Liver (tissue), 9 donors: Measurements from ENCODE around the gene TEX12. TPM values are rescaled to one million over a fixed set of nuclear protein-coding genes. Genes with fewer than 3 reads are reported as not detected.

Experiments
- DNase-seq: peaks from one replicate; pipeline ENCODE4 v3.0.0-alpha.2; 2017; ENCODE audit warnings: low spot score
- H3K27ac ChIP-seq, 2 donors: one replicate each; pipeline ENCODE4 v1.7.0; 2013; ENCODE audit warnings: inconsistent platforms in 2 of 2, low read length in 2 of 2, control low read depth in 1 of 2, low read depth in 1 of 2, mild to moderate bottlenecking in 1 of 2
- H3K27me3 ChIP-seq, 4 donors: one replicate each; pipeline versions ENCODE4 v1.6.1 to v1.7.0; 2013; ENCODE audit warnings: low read length in 3 of 4, inconsistent platforms in 1 of 4, mild to moderate bottlenecking in 1 of 4, moderate library complexity in 1 of 4; ENCODE audit not compliant: control insufficient read depth in 4 of 4, insufficient read depth in 4 of 4
- H3K36me3 ChIP-seq, 4 donors: one replicate each; pipeline versions ENCODE4 v1.6.1 to v1.7.0; 2013; ENCODE audit warnings: low read length in 3 of 4, mild to moderate bottlenecking in 3 of 4, low read depth in 1 of 4, moderate library complexity in 1 of 4; ENCODE audit not compliant: control insufficient read depth in 4 of 4, insufficient read depth in 3 of 4
- H3K4me1 ChIP-seq, 4 donors: one replicate each; pipeline versions ENCODE4 v1.6.1 to v1.7.0; 2013; ENCODE audit warnings: low read length in 3 of 4, mild to moderate bottlenecking in 3 of 4, moderate library complexity in 1 of 4; ENCODE audit not compliant: control insufficient read depth in 4 of 4, insufficient read depth in 4 of 4
- H3K4me3 ChIP-seq, 3 donors: one replicate each; pipeline versions ENCODE4 v1.6.1 to v1.7.0; 2013; ENCODE audit warnings: low read length in 3 of 3, control low read depth in 1 of 3, low read depth in 1 of 3, mild to moderate bottlenecking in 1 of 3
- H3K9ac ChIP-seq, 2 donors: one replicate each; pipeline ENCODE4 v1.7.0; 2013; ENCODE audit warnings: low read length in 2 of 2, mild to moderate bottlenecking in 2 of 2, moderate library complexity in 2 of 2, control low read depth in 1 of 2, low read depth in 1 of 2
- H3K9me3 ChIP-seq, 4 donors: one replicate each; pipeline versions ENCODE4 v1.6.1 to v1.7.0; 2013; ENCODE audit warnings: low read length in 3 of 4; ENCODE audit not compliant: control insufficient read depth in 4 of 4
- EGR1 ChIP-seq, 2 donors: IDR thresholded peaks; 2 replicates each; pipeline ENCODE4 v1.6.1; 2016 to 2018; ENCODE audit warnings: antibody characterized with exemption in 2 of 2, low read depth in 2 of 2
- FOXA1 ChIP-seq: IDR thresholded peaks from 2 replicates; pipeline ENCODE4 v1.6.1; 2016; ENCODE audit warnings: antibody characterized with exemption
- FOXA2 ChIP-seq: IDR thresholded peaks from 2 replicates; pipeline ENCODE4 v1.6.1; 2016; ENCODE audit warnings: antibody characterized with exemption
- GABPA ChIP-seq, 2 donors: IDR thresholded peaks in 1 of 2; conservative IDR thresholded peaks in 1 of 2; 2 replicates each; pipeline ENCODE4 v1.6.1; 2016; ENCODE audit warnings: antibody characterized with exemption in 2 of 2, mild to moderate bottlenecking in 1 of 2, moderate library complexity in 1 of 2
- HNF4A ChIP-seq, 2 donors: conservative IDR thresholded peaks; 2 replicates each; pipeline ENCODE4 v1.6.1; 2016; ENCODE audit warnings: antibody characterized with exemption in 2 of 2, mild to moderate bottlenecking in 2 of 2
- HNF4G ChIP-seq: IDR thresholded peaks from 2 replicates; pipeline ENCODE4 v1.6.1; 2016; ENCODE audit warnings: antibody characterized with exemption
- JUND ChIP-seq, 2 donors: IDR thresholded peaks; 2 replicates each; pipeline ENCODE4 v1.6.1; 2016; ENCODE audit warnings: antibody characterized with exemption in 2 of 2
- NR2F2 ChIP-seq: IDR thresholded peaks from 2 replicates; pipeline ENCODE4 v1.6.1; 2016; ENCODE audit warnings: antibody characterized with exemption
- RAD21 ChIP-seq, 2 donors: IDR thresholded peaks; 2 replicates each; pipeline ENCODE4 v1.6.1; 2016; ENCODE audit warnings: antibody characterized with exemption in 2 of 2, mild to moderate bottlenecking in 2 of 2
- RXRA ChIP-seq, 2 donors: IDR thresholded peaks; 2 replicates each; pipeline ENCODE4 v1.6.1; 2017 to 2018; ENCODE audit warnings: antibody characterized with exemption in 2 of 2, mild to moderate bottlenecking in 1 of 2
- SP1 ChIP-seq: IDR thresholded peaks from 2 replicates; pipeline ENCODE4 v1.6.1; 2018; ENCODE audit warnings: antibody characterized with exemption, mild to moderate bottlenecking
- TAF1 ChIP-seq: conservative IDR thresholded peaks from 2 replicates; pipeline ENCODE4 v1.6.1; 2016; ENCODE audit warnings: antibody characterized with exemption, mild to moderate bottlenecking
- YY1 ChIP-seq: IDR thresholded peaks from 2 replicates; pipeline ENCODE4 v1.6.1; 2016; ENCODE audit warnings: antibody characterized with exemption, mild to moderate bottlenecking
- WGBS: extraction: QIAGEN DNeasy Blood & Tissue Kit; methylation state at CpG from one replicate; pipeline ENCODE4 v1.1.7; 2013; 5-methylcytosine and 5-hydroxymethylcytosine counted together
- polyA plus RNA-seq, 2 donors: library from polyadenylated mRNA; stranded (reverse) in 1 of 2; unstranded in 1 of 2; fragments of 200-250 nt in 1 of 2; fragments of >200 nt in 1 of 2; fragmentation: Nextera tagmentation in 1 of 2; extraction: Ambion mirVana in 1 of 2; gene quantifications; one replicate each; pipeline versions ENCODE4 v1.2.1 to v1.2.3, GENCODE V29; 2013 to 2015
- total RNA-seq, 2 donors: library from RNA; depleted of rRNA; stranded (reverse); fragments of >200 nt; gene quantifications; one replicate each; pipeline ENCODE4 v1.2.3, GENCODE V29; 2014
- TF ChIP-seq, protein P1 (sequence below): IDR thresholded peaks from 2 replicates; pipeline ENCODE4 v1.6.1; 2016; ENCODE audit warnings: antibody characterized with exemption
- TF ChIP-seq, protein P2 (sequence below): IDR thresholded peaks from 2 replicates; pipeline ENCODE4 v1.6.1; 2016; ENCODE audit warnings: antibody characterized with exemption
- TF ChIP-seq, protein P3 (sequence below): IDR thresholded peaks from 2 replicates; pipeline ENCODE4 v1.6.1; 2016; ENCODE audit warnings: antibody characterized with exemption
- TF ChIP-seq, protein P4 (sequence below): fragments of 150-350 bp; IDR thresholded peaks from 2 replicates; pipeline ENCODE4 v1.5.1; 2017; ENCODE audit warnings: improper control_type of control experiment, low read depth, low read length; ENCODE audit not compliant: missing input control
- TF ChIP-seq, protein P5 (sequence below): IDR thresholded peaks from 2 replicates; pipeline ENCODE4 v1.6.1; 2016; ENCODE audit warnings: antibody characterized with exemption, mild to moderate bottlenecking
- donor health status: healthy.
- donor health status: healthy.
- donor health status: healthy.
- donor health status: healthy.
- donor health status: healthy.

The TEX12 gene
- total and polyA plus RNA-seq, 4 donors = 0.07 to 0.42 (median 0.29) TPM; not detected in 1

DNA sequence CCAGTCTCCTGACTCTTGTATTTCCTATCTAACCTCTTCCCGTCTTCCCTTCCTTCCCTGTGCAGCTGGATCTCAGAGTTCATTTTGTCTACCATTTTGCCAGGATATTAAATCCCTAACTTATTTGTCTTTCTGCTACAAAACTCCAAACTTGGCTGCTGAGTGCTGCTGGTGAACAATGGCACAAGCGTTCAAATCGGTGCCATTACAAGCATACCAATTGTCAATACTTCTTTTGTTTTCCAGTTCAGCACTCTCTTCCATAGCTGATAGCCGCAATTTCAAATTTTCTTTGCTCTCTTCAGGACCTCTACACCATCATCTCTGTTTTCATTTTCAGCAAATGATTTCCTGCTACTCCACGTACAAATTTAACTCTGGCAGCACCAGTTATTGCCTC lies 16.7 kb upstream of the TEX12 start:
- no peaks in the 10 kb centered on the region for H3K27me3 ChIP-seq
- no peak overlapping the region for H3K27ac ChIP-seq
- 91% methylated on average over 5 of the region's 5 CpGs for WGBS
- no peak for TF ChIP-seq FOXA1
- no peak for DNase-seq
- H3K9me3 ChIP-seq = no peaks in the 10 kb centered on the region
- H3K36me3 ChIP-seq = peaks cover 0 to 2% (median under 1%) of the 10 kb centered on the region in 4 donors
- no peak overlapping the region for H3K4me3 ChIP-seq
- H3K9ac ChIP-seq = no peak overlapping the region
- peaks cover 0 to 3% (median 1%) of the 10 kb centered on the region in 4 donors for H3K4me1 ChIP-seq

DNA sequence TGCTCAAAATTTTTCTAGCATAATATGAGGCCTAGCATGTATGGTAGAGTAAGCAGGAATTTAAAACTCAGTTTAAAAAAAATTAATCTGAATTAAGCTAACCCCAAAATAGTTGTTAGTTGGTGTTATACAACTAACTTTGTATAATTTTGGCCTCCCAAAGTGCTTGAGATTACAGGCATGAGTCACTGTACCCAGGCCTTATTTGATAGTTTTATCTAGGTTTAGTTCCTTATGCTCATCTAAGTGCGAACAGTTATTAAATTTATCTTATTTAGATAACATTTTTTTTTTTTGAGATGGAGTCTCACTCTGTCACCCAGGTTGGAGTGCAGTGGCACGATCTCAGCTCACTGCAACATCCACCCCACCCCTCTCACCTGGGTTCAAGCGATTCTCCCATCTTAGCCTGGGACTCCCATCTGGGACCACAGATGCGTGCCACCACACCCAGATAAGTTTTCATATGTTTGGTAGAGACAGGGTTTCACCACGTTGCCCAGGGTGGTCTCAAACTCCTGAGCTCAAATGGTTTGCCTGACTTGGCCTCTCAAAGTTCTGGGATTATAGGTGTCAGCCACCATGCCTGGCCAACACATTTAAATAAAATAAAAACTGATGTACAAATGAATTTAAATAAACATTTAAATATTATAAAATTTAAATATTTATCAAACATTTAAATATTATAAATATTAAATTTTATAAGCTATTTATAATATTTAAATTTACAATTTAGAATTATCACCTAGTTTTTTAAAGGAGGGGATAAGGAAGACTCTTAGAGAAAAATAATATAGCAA lies 10.8 kb upstream of the TEX12 start:
- Histone ChIP-seq H3K27ac (peak overlapping the region in 1 of 2 donors; percentile 54), H3K9ac (no peak overlapping the region), H3K4me1 (peaks cover 0 to 8% (median 5%) of the 10 kb centered on the region in 4 donors), H3K4me3 (no peak overlapping the region), H3K27me3 (no peaks in the 10 kb centered on the region), H3K9me3 (no peaks in the 10 kb centered on the region), H3K36me3 (no peaks in the 10 kb centered on the region)
- DNase-seq = no peak
- TF ChIP-seq, protein P1, sequence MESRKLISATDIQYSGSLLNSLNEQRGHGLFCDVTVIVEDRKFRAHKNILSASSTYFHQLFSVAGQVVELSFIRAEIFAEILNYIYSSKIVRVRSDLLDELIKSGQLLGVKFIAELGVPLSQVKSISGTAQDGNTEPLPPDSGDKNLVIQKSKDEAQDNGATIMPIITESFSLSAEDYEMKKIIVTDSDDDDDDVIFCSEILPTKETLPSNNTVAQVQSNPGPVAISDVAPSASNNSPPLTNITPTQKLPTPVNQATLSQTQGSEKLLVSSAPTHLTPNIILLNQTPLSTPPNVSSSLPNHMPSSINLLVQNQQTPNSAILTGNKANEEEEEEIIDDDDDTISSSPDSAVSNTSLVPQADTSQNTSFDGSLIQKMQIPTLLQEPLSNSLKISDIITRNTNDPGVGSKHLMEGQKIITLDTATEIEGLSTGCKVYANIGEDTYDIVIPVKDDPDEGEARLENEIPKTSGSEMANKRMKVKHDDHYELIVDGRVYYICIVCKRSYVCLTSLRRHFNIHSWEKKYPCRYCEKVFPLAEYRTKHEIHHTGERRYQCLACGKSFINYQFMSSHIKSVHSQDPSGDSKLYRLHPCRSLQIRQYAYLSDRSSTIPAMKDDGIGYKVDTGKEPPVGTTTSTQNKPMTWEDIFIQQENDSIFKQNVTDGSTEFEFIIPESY = no peak
- no peak for TF ChIP-seq RAD21 (IDR thresholded peaks at IDR 0.05)
- no peak for TF ChIP-seq JUND (IDR thresholded peaks at IDR 0.05)
- TF ChIP-seq HNF4G = no peak
- no peak for TF ChIP-seq EGR1 (IDR thresholded peaks at IDR 0.05; ENCODE audit: low read depth in 2 of 2)
- TF ChIP-seq HNF4A (conservative IDR thresholded peaks at IDR 0.05) = no peak
- TF ChIP-seq, protein P2, sequence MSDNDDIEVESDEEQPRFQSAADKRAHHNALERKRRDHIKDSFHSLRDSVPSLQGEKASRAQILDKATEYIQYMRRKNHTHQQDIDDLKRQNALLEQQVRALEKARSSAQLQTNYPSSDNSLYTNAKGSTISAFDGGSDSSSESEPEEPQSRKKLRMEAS = no peak
- TF ChIP-seq NR2F2 = no peak
- no peak for TF ChIP-seq FOXA1
- no peak for TF ChIP-seq GABPA (IDR thresholded peaks at IDR 0.05 in 1 of 2, conservative IDR thresholded peaks at IDR 0.05 in 1 of 2)
- TF ChIP-seq RXRA (IDR thresholded peaks at IDR 0.05) = no peak
- TF ChIP-seq FOXA2 = no peak
- TF ChIP-seq, protein P3, sequence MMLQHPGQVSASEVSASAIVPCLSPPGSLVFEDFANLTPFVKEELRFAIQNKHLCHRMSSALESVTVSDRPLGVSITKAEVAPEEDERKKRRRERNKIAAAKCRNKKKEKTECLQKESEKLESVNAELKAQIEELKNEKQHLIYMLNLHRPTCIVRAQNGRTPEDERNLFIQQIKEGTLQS = no peak
- TF ChIP-seq, protein P4, sequence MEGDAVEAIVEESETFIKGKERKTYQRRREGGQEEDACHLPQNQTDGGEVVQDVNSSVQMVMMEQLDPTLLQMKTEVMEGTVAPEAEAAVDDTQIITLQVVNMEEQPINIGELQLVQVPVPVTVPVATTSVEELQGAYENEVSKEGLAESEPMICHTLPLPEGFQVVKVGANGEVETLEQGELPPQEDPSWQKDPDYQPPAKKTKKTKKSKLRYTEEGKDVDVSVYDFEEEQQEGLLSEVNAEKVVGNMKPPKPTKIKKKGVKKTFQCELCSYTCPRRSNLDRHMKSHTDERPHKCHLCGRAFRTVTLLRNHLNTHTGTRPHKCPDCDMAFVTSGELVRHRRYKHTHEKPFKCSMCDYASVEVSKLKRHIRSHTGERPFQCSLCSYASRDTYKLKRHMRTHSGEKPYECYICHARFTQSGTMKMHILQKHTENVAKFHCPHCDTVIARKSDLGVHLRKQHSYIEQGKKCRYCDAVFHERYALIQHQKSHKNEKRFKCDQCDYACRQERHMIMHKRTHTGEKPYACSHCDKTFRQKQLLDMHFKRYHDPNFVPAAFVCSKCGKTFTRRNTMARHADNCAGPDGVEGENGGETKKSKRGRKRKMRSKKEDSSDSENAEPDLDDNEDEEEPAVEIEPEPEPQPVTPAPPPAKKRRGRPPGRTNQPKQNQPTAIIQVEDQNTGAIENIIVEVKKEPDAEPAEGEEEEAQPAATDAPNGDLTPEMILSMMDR = no peak
- no peak for TF ChIP-seq TAF1
- TF ChIP-seq SP1 = no peak
- TF ChIP-seq, protein P5, sequence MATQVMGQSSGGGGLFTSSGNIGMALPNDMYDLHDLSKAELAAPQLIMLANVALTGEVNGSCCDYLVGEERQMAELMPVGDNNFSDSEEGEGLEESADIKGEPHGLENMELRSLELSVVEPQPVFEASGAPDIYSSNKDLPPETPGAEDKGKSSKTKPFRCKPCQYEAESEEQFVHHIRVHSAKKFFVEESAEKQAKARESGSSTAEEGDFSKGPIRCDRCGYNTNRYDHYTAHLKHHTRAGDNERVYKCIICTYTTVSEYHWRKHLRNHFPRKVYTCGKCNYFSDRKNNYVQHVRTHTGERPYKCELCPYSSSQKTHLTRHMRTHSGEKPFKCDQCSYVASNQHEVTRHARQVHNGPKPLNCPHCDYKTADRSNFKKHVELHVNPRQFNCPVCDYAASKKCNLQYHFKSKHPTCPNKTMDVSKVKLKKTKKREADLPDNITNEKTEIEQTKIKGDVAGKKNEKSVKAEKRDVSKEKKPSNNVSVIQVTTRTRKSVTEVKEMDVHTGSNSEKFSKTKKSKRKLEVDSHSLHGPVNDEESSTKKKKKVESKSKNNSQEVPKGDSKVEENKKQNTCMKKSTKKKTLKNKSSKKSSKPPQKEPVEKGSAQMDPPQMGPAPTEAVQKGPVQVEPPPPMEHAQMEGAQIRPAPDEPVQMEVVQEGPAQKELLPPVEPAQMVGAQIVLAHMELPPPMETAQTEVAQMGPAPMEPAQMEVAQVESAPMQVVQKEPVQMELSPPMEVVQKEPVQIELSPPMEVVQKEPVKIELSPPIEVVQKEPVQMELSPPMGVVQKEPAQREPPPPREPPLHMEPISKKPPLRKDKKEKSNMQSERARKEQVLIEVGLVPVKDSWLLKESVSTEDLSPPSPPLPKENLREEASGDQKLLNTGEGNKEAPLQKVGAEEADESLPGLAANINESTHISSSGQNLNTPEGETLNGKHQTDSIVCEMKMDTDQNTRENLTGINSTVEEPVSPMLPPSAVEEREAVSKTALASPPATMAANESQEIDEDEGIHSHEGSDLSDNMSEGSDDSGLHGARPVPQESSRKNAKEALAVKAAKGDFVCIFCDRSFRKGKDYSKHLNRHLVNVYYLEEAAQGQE = no peak
- TF ChIP-seq YY1 = no peak
- 89% methylated on average over 5 of the region's 5 CpGs for WGBS
